GM12878 (cell line): ENCODE measurements around the gene MTHFD1. TPM values are rescaled to one million over a fixed set of nuclear protein-coding genes. Genes with fewer than 3 reads are reported as not detected.

Experiments
- ATAC-seq: fragments of 200-7000 bp; cut with Tn5 transposase; 3 replicates; pipeline ENCODE4 v1.9.1; 2020; ENCODE audit warnings: mild to moderate bottlenecking, moderate library complexity
- BruUV-seq: library from RNA; stranded (reverse); fragments of 400-500 nt; replicated peaks from 2 replicates; lab custom pipeline; 2021; lab: Mats Ljungman, UMichigan
- CTCF ChIA-PET: fragments of 300-600 bp; sonication (Branson Sonifier 250); formaldehyde crosslinking; extraction: SDS; loops from one replicate; lab custom pipeline; 2021; ENCODE audit warnings: inconsistent platforms; lab: Yijun Ruan, JAX
- POLR2A ChIA-PET: fragments of 350-600 bp; formaldehyde crosslinking; extraction: SDS; loops from one replicate; lab custom pipeline; 2021; ENCODE audit warnings: inconsistent platforms; lab: Charles Lee
- RAD21 ChIA-PET: fragments of 300-600 bp; sonication (Branson Sonifier 250); formaldehyde crosslinking; loops from one replicate; lab custom pipeline; 2023; ENCODE audit warnings: antibody characterized with exemption; ENCODE audit not compliant: unreplicated experiment; lab: Charles Lee
- SMC1A ChIA-PET: fragments of 300-600 bp; sonication (Branson Sonifier 250); formaldehyde crosslinking; loops from one replicate; lab custom pipeline; 2023; ENCODE audit not compliant: unreplicated experiment, uncharacterized antibody; lab: Charles Lee
- DNase-seq: peaks from one replicate; pipeline ENCODE4 v3.0.0-alpha.2; 2011; ENCODE audit warnings: low read depth, low spot score
- FAIRE-seq: peaks from 3 replicates; lab custom pipeline; 2011; peaks lifted over from hg19 to GRCh38; lab: Jason Lieb, UNC
- H2AFZ ChIP-seq: 2 replicates; pipeline ENCODE4 v1.6.0; 2011; ENCODE audit warnings: low read depth, low read length, control low read depth; ENCODE audit not compliant: control insufficient read depth
- H3K27ac ChIP-seq: 2 replicates; pipeline ENCODE4 v1.5.1; 2011; ENCODE audit warnings: control low read depth; ENCODE audit not compliant: control insufficient read depth, insufficient read depth
- H3K27me3 ChIP-seq, 2 experiments: replicated peaks in 1 of 2; 2 replicates each; pipeline versions ENCODE4 v1.6.0 to v1.6.1; 2011; ENCODE audit warnings: low read length in 1 of 2; ENCODE audit not compliant: control insufficient read depth in 2 of 2, insufficient read depth in 2 of 2
- H3K36me3 ChIP-seq, 2 experiments: 2 replicates each; pipeline ENCODE4 v1.5.1; 2011; ENCODE audit warnings: low read length in 1 of 2; ENCODE audit not compliant: control insufficient read depth in 2 of 2, insufficient read depth in 2 of 2
- H3K4me1 ChIP-seq: 2 replicates; pipeline ENCODE4 v1.6.1; 2011; ENCODE audit warnings: mild to moderate bottlenecking, low read length, moderate library complexity, mixed read lengths; ENCODE audit not compliant: control insufficient read depth, insufficient read depth
- H3K4me2 ChIP-seq: 2 replicates; pipeline ENCODE4 v1.6.0; 2011; ENCODE audit warnings: control low read depth; ENCODE audit not compliant: control insufficient read depth, insufficient read depth
- H3K4me3 ChIP-seq: fragments of 200-600 bp; sonication (generic); 2 replicates; pipeline ENCODE4 v1.5.1; 2016
- H3K79me2 ChIP-seq: 2 replicates; pipeline ENCODE4 v1.6.0; 2011; ENCODE audit warnings: low read length; ENCODE audit not compliant: control insufficient read depth, insufficient read depth
- H3K9ac ChIP-seq: 2 replicates; pipeline ENCODE4 v1.8.0; 2011; ENCODE audit warnings: low read length, control low read depth, mixed read lengths; ENCODE audit not compliant: control insufficient read depth, insufficient read depth
- H3K9me3 ChIP-seq: replicated peaks from 3 replicates; pipeline ENCODE4 v1.5.1; 2011; ENCODE audit warnings: mild to moderate bottlenecking, low read length; ENCODE audit not compliant: control insufficient read depth, insufficient read depth
- H4K20me1 ChIP-seq: 2 replicates; pipeline ENCODE4 v1.6.0; 2011; ENCODE audit not compliant: control insufficient read depth, insufficient read depth
- CHD2 ChIP-seq: IDR thresholded peaks from 2 replicates; pipeline ENCODE4 v1.6.1; 2011; ENCODE audit warnings: low read depth, low read length, improper control_type of control experiment, borderline replicate concordance
- SIN3A ChIP-seq: IDR thresholded peaks from 2 replicates; pipeline ENCODE4 v1.6.1; 2012; ENCODE audit warnings: low read depth, low read length, improper control_type of control experiment
- SIX5 ChIP-seq: IDR thresholded peaks from 2 replicates; pipeline ENCODE4 v1.6.1; 2011; ENCODE audit warnings: mild to moderate bottlenecking, low read depth, low read length, moderate library complexity; ENCODE audit not compliant: severe bottlenecking
- SPI1 ChIP-seq: IDR thresholded peaks from 2 replicates; pipeline ENCODE4 v1.6.1; 2011; ENCODE audit warnings: low read depth, mild to moderate bottlenecking, low read length, moderate library complexity, borderline replicate concordance; ENCODE audit not compliant: insufficient read depth
- WGBS: methylation state at CpG from one replicate; pipeline ENCODE4 v1.1.6; 2016; ENCODE audit warnings: low lambda C conversion rate; ENCODE audit not compliant: insufficient replicate concordance, insufficient coverage; ENCODE audit errors: missing lambda C conversion rate; 5-methylcytosine and 5-hydroxymethylcytosine counted together
- in situ Hi-C: fragments of 300-500 bp; cut with MboI; formaldehyde crosslinking; loops from 9 replicates; pipeline ENCODE4 v1.14.3; 2018; ENCODE audit warnings: mixed read lengths
- intact Hi-C: fragments of 100-400 bp; cut with micrococcal nuclease; formaldehyde crosslinking; loops from one replicate; pipeline ENCODE4 v1.14.2; 2022; ENCODE audit not compliant: unreplicated experiment
- polyA plus RNA-seq, 11 experiments: library from polyadenylated mRNA; depleted of rRNA in 4 of 11; unstranded in 6 of 11; stranded (reverse) in 5 of 11; fragments of >200 nt; fragmentation: Nextera tagmentation in 4 of 11; fragmentation: Illumina TruSeq in 1 of 11; extraction: Ambion mirVana in 4 of 11; extraction: Trizol in 1 of 11; gene quantifications; 1 replicate in 1 of 11; 2 replicates in 10 of 11; pipeline versions ENCODE4 v1.2.1 to v1.2.3, GENCODE V29; 2011 to 2016; ENCODE audit warnings: inconsistent platforms in 2 of 11, missing spikeins in 2 of 11, low read depth in 1 of 11
- total RNA-seq, 4 experiments: library from RNA; depleted of rRNA in 3 of 4; stranded (reverse); fragments of >200 nt in 3 of 4; fragmentation: Illumina TruSeq in 1 of 4; extraction: Trizol in 1 of 4; gene quantifications; 2 replicates each; pipeline versions ENCODE4 v1.2.1 to v1.2.3, GENCODE V29; 2013 to 2021
- TF ChIP-seq, protein P1 (sequence below): fragments of 450-650 bp; IDR thresholded peaks from 2 replicates; pipeline ENCODE4 v1.6.1; 2016; ENCODE audit warnings: mild to moderate bottlenecking

MTHFD1 gene
- total and polyA plus RNA-seq, 10 of the 15 experiments (the other 5 are each of a cell fraction or from before 2014, with no cell fraction given): 99.3 to 310 (median 173) TPM

DNA sequence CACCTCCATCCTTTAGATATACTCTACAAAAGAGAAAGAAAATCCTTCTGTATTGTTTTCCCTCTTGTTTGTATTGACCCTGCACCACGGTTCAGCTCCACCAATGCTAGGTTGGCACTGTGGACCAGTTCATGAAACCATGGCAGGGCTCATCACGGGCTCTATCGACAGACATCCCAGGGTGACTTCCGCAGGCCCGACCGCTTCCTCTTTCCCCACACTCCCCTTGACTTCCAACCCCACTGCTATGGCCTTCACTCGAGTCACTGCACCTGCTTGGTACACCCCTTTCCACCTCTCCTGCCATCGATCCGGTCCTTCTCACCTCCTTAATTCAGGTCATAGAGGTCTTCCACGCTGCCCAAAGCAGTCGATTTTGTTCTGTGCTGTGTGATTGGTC lies 56.0 kb downstream of the MTHFD1 start:
- no peak overlapping the region for H3K9ac ChIP-seq
- peaks cover 22% of the 10 kb centered on the region for H3K4me1 ChIP-seq
- no peak overlapping the region for H3K4me2 ChIP-seq
- ATAC-seq (peak; percentile 17), DNase-seq (no peak), FAIRE-seq (no peak)
- SMC1A ChIA-PET: interaction anchor here (1.0 to 8.2 kb wide), 16 partner anchors 9 to 101 kb away, joined by 3 to 95 read pairs (median 6); partner anchors contain the start of gene AKAP5
- intact Hi-C loops (loop anchor here (2.0 kb wide), 3 partner anchors 19 to 65 kb away; partner anchors contain the start of gene MTHFD1), in situ Hi-C loops (no loop called here)
- no peaks in the 10 kb centered on the region for H3K27me3 ChIP-seq
- no peak overlapping the region for H2AFZ ChIP-seq
- H4K20me1 ChIP-seq: no peaks in the 10 kb centered on the region
- RAD21 ChIA-PET: interaction anchor here (1.3 to 2.3 kb wide), 4 partner anchors 20 to 67 kb away, joined by 4 to 12 read pairs (median 6); no protein-coding TSS in a partner anchor
- H3K36me3 ChIP-seq: peaks cover 23 to 32% of the 10 kb centered on the region in 2 experiments
- TF ChIP-seq SIN3A: no peak
- peak; percentile 64; the same call in 1 of the 2 replicates for TF ChIP-seq SPI1
- TF ChIP-seq SIX5: no peak
- no peak for TF ChIP-seq CHD2
- TF ChIP-seq, protein P1, sequence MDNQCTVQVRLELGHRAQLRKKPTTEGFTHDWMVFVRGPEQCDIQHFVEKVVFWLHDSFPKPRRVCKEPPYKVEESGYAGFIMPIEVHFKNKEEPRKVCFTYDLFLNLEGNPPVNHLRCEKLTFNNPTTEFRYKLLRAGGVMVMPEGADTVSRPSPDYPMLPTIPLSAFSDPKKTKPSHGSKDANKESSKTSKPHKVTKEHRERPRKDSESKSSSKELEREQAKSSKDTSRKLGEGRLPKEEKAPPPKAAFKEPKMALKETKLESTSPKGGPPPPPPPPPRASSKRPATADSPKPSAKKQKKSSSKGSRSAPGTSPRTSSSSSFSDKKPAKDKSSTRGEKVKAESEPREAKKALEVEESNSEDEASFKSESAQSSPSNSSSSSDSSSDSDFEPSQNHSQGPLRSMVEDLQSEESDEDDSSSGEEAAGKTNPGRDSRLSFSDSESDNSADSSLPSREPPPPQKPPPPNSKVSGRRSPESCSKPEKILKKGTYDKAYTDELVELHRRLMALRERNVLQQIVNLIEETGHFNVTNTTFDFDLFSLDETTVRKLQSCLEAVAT: peak; percentile 70; the same call in 1 of the 2 replicates
- H3K9me3 ChIP-seq: no peaks in the 10 kb centered on the region
- CTCF ChIA-PET: interaction anchor here (1.0 to 7.9 kb wide), 9 partner anchors 8 to 100 kb away, joined by 3 to 60 read pairs (median 4); partner anchors contain the start of genes AKAP5 and MTHFD1
- H3K4me3 ChIP-seq: no peak overlapping the region
- H3K27ac ChIP-seq: peak overlapping the region; percentile 97
- 86% methylated on average over 11 of the region's 11 CpGs for WGBS
- H3K79me2 ChIP-seq: no peaks in the 10 kb centered on the region; the same call in 1 of the 2 replicates
- no TSS peak for BruUV-seq
- POLR2A ChIA-PET: interaction anchor here (0.6 to 3.6 kb wide), 8 partner anchors 8 to 35 kb away, joined by 3 to 19 read pairs (median 6); partner anchors contain the start of gene AKAP5
